ENCODE results near the gene LRP8.

Gene LRP8

DNA sequence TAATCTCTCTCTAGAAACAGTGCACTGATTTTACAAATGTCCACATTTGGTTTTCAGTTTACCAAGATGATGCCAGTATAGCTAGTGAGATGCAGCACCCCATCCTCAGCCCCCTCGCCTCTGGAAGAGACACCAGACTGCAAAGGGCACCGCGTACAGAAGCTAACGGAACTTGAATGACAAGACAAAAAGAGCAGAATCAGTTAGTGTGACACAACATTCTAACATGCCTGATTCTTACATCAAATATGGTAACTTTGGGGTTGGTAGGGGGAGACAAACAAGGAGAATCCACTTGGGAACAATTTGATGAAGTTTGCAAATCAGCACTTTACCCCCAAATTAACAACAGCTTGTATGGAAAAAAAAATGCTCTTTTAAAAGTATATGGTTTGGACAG is 85.5 kb downstream of the LRP8 start:
- H3K27me3 ChIP-seq (ENCODE audit: low read depth, low read length) = no peaks in the 10 kb centered on the region
- H3K9me3 ChIP-seq (ENCODE audit: control insufficient read depth in 1 of 2, low read length in 2 of 2) = no peaks in the 10 kb centered on the region
- no peak overlapping the region for H3K4me3 ChIP-seq (ENCODE audit: low read depth in 1 of 2, low read length in 2 of 2)
- H3K4me1 ChIP-seq (ENCODE audit: control insufficient read depth in 1 of 2, insufficient read depth in 2 of 2, low read length in 2 of 2) = peaks cover 7 to 10% of the 10 kb centered on the region in 2 donors
- no peak overlapping the region for H3K27ac ChIP-seq (ENCODE audit: low read length)
- H3K36me3 ChIP-seq (ENCODE audit: control insufficient read depth in 1 of 2, insufficient read depth in 2 of 2, low read length in 2 of 2) = no peaks in the 10 kb centered on the region

DNA sequence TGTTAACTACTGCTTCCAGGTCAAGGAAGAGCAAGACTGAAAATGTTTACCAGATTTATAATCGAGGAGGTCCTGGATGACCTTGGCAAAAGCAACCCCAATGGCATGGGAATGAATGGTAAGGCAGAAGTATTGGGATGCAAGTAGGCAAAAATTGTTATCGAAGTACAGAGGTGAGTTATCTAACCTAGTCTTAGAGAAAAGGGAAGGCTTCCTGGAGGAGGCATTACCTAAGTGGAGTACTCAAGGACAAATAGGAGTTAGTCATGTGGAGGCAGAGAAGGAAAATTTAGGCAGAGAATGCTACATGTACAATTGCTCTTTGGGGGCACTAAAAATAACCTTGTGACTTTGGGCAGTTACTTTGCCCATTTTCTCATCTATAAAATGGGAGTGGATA is 86.0 kb downstream of the LRP8 start:
- peaks cover 7 to 15% of the 10 kb centered on the region in 2 donors for H3K4me1 ChIP-seq (ENCODE audit: control insufficient read depth in 1 of 2, insufficient read depth in 2 of 2, low read length in 2 of 2)
- no peak overlapping the region for H3K4me3 ChIP-seq (ENCODE audit: low read depth in 1 of 2, low read length in 2 of 2)
- H3K27me3 ChIP-seq (ENCODE audit: low read depth, low read length) = no peaks in the 10 kb centered on the region
- H3K9me3 ChIP-seq (ENCODE audit: control insufficient read depth in 1 of 2, low read length in 2 of 2) = no peaks in the 10 kb centered on the region
- no peak overlapping the region for H3K27ac ChIP-seq (ENCODE audit: low read length)
- H3K36me3 ChIP-seq (ENCODE audit: control insufficient read depth in 1 of 2, insufficient read depth in 2 of 2, low read length in 2 of 2) = no peaks in the 10 kb centered on the region

DNA sequence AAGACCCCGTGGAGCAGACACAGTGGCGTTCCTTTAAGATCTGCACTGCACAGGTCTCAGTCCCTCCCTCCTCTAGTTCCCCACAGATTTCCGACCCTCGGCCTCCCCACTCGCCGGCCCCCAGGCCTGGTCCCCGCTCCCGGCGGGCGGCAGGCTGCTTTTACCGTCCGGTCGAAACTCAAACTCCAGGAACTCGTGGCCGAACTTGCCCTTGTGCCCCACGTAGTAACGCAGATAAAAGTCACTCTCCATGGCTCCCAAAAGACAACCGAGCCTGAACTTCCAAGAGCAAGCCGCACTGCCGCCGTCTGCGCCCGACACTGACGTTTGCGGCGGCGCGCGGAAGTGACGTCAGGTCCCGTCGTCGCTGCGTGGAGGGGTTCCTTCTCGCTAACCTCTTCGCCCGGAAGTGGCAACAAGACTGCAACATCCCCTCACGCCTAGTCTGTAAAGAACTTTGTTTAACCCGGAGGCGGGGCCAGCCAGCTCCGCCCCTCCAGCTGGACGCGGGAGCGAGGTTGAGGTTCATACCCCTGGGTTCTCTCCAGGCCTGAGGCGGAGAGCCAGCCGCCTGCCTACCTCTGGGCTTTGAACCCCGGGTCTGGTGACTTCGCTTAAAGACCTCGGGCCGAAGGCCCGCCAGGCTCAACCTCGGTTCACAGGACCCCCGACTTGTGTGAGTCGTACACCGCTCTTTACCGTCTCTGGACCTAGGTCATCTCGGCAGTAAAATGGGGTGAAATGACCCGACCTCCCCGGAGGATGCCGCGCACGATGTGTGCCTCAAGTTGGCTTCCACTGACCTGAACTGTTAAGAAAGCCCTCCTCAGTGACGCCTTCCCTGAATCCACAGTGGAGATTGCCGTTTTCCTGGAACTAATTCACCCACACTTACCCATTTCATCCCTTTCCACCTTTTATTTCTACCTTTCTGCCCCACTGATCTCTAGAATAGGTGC is 89.4 kb downstream of the LRP8 start, which contains the start of gene MAGOH:
MAGOH (minus strand) TSS at position 322 of the 959 bp plus-strand sequence; CDS start at position 252, 70 bp downstream.
- peak within 1 kb of the TSS; percentile 85 for H3K27ac ChIP-seq (ENCODE audit: low read length)
- H3K4me3 ChIP-seq (ENCODE audit: low read depth in 1 of 2, low read length in 2 of 2) = peak within 1 kb of the TSS; percentile 83 to 100
- H3K9me3 ChIP-seq (ENCODE audit: control insufficient read depth in 1 of 2, low read length in 2 of 2) = no peaks in the 10 kb centered on the region
- peaks cover 16 to 23% of the 10 kb centered on the region in 2 donors for H3K4me1 ChIP-seq (ENCODE audit: control insufficient read depth in 1 of 2, insufficient read depth in 2 of 2, low read length in 2 of 2)
- no peaks in the 10 kb centered on the region for H3K27me3 ChIP-seq (ENCODE audit: low read depth, low read length)
- H3K36me3 ChIP-seq (ENCODE audit: control insufficient read depth in 1 of 2, insufficient read depth in 2 of 2, low read length in 2 of 2) = peaks cover 23 to 25% of the 10 kb centered on the region in 2 donors

DNA sequence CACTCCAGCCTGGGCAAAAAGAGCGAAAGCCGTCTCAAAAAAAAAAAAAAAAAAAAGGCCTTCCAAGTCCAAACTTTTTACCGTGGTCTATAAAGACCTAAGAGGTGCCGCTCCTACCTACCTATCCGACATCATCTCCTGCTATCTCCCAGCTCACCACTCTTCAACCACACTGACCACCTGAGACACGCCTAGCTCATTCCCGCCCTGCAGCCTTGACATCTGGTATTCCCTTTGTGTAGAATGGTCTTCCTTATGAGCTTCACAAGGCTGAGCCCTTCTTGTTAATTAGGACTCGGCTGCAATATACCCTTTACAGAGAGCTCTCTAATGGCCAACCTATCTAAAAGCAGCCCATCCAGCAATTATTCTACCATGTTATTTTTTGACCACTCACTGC is 90.2 kb downstream of the LRP8 start:
- Histone ChIP-seq H3K9me3 (ENCODE audit: control insufficient read depth in 1 of 2, low read length in 2 of 2) (no peaks in the 10 kb centered on the region), H3K4me1 (ENCODE audit: control insufficient read depth in 1 of 2, insufficient read depth in 2 of 2, low read length in 2 of 2) (peaks cover 16 to 23% of the 10 kb centered on the region in 2 donors), H3K36me3 (ENCODE audit: control insufficient read depth in 1 of 2, insufficient read depth in 2 of 2, low read length in 2 of 2) (peaks cover 27 to 30% of the 10 kb centered on the region in 2 donors), H3K27ac (ENCODE audit: low read length) (peak overlapping the region; percentile 85), H3K4me3 (ENCODE audit: low read depth in 1 of 2, low read length in 2 of 2) (peak overlapping the region; percentile 83 to 100), H3K27me3 (ENCODE audit: low read depth, low read length) (no peaks in the 10 kb centered on the region)

DNA sequence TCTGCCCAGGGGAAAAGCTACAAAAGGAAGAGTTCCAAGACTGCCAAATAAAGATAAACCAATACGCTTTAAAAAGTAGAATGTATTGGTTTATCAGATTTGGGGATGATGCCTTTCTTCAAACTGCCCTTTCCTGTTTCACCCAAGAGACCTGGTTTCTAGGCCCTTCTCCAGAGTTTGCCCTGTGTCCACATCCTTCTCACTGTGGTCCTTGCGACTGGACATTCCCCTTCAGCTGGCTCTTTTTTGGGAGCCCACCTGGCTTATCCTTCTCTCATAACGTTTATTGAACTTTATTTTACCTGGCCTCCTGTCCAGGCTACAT is 106.9 kb downstream of the LRP8 start:
- peak overlapping the region; percentile 66 to 75 for H3K4me3 ChIP-seq (ENCODE audit: low read depth in 1 of 2, low read length in 2 of 2)
- no peaks in the 10 kb centered on the region for H3K27me3 ChIP-seq (ENCODE audit: low read depth, low read length)
- H3K27ac ChIP-seq (ENCODE audit: low read length) = peak overlapping the region; percentile 89
- no peaks in the 10 kb centered on the region for H3K9me3 ChIP-seq (ENCODE audit: control insufficient read depth in 1 of 2, low read length in 2 of 2)
- peaks cover 0 to 7% of the 10 kb centered on the region in 2 donors for H3K36me3 ChIP-seq (ENCODE audit: control insufficient read depth in 1 of 2, insufficient read depth in 2 of 2, low read length in 2 of 2)
- H3K4me1 ChIP-seq (ENCODE audit: control insufficient read depth in 1 of 2, insufficient read depth in 2 of 2, low read length in 2 of 2) = peaks cover 11 to 13% of the 10 kb centered on the region in 2 donors

DNA sequence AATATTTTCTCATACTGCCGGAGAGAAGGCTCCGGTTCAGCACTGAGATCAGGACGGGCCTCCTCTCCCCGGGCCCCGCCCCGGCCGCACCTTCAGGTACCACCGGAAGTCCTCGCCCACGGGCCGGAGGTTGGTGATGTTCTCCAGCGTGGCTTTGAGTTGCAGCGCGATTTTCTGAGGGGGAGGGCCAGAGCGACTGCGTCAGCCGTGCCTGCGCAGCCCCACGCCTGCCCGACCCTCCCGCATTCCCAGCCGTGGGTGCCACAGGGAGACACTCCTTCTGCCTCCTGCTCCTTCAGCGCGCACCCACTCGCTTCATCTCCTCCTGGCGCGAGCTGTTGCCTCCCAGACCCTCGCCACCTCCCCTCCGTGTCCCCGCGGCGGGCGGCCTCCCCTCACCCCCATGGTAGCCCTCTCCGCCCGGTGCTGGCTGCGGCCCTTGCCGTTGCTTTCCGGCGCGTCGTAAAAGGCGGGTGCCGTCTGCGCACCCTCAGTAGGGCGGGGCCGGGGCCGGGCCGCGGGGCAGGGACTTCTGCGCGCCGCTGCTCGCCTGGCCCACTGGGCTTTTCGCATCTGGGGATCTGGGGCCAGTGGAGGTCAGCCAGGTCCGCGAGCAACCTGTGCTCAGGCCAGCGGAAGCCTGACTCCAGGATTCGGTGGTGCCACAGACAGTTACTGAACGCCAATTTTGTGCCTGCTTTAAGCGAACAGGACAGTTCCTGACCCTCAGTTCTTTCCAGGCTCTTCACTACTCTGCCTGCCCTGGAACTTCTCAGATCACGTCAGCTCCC is 107.5 kb downstream of the LRP8 start, which contains the start of gene CZIB:
CZIB (minus strand) TSS at position 464 of the 791 bp plus-strand sequence; CDS start at position 405, 59 bp downstream.
- peaks cover 0 to 11% of the 10 kb centered on the region in 2 donors for H3K36me3 ChIP-seq (ENCODE audit: control insufficient read depth in 1 of 2, insufficient read depth in 2 of 2, low read length in 2 of 2)

DNA sequence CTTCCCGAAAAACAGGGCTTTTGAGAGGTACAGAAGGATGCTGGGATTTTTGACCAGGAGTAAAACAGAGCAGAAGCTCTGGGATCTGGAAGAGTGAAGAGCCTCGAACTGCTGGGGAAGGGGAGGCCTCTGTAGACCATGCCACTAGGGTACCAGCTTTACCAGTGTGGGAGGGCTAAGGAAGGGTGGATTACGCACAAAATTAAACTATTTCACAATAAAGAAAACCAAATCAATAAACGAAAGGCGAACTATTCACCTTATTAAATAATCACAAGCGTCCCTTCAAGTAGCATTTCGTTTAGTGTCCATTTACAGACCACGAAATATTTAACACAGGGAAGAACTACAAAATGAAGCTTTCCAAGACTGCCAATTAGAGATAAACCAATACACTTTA is 108.2 kb downstream of the LRP8 start:
- Histone ChIP-seq H3K27me3 (ENCODE audit: low read depth, low read length) (no peaks in the 10 kb centered on the region), H3K4me3 (ENCODE audit: low read depth in 1 of 2, low read length in 2 of 2) (peak overlapping the region; percentile 66 to 75), H3K36me3 (ENCODE audit: control insufficient read depth in 1 of 2, insufficient read depth in 2 of 2, low read length in 2 of 2) (peaks cover 0 to 17% of the 10 kb centered on the region in 2 donors), H3K4me1 (ENCODE audit: control insufficient read depth in 1 of 2, insufficient read depth in 2 of 2, low read length in 2 of 2) (peaks cover 11 to 13% of the 10 kb centered on the region in 2 donors), H3K27ac (ENCODE audit: low read length) (peak overlapping the region; percentile 89), H3K9me3 (ENCODE audit: control insufficient read depth in 1 of 2, low read length in 2 of 2) (no peaks in the 10 kb centered on the region)

More for the DNA sequence above, 107.5 kb downstream of the LRP8 start, which contains the start of gene CZIB:
- Histone ChIP-seq H3K4me1 (ENCODE audit: control insufficient read depth in 1 of 2, insufficient read depth in 2 of 2, low read length in 2 of 2) (peaks cover 11 to 13% of the 10 kb centered on the region in 2 donors), H3K9me3 (ENCODE audit: control insufficient read depth in 1 of 2, low read length in 2 of 2) (no peaks in the 10 kb centered on the region), H3K27ac (ENCODE audit: low read length) (peak within 1 kb of the TSS; percentile 89), H3K4me3 (ENCODE audit: low read depth in 1 of 2, low read length in 2 of 2) (peak within 1 kb of the TSS; percentile 66 to 75), H3K27me3 (ENCODE audit: low read depth, low read length) (no peaks in the 10 kb centered on the region)

DNA sequence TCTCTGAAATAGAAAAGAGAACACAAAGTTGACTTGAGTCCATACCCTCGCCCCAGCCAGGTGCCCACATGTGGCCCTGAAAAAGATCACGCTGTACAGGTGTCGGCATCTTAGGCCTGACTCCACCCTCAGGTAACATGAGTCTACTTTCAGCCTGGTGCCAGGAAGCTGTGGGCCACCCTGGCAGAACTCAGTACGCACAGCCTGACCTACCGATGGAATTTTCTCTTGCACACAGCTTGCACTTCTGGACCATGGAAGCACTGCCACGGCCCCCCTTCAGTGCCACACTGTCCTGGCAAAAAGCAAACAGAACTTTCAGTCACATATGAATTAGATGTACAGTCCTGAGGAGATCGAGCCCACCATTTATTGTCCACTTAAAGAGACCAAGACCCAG is 109.7 kb downstream of the LRP8 start:
- H3K27me3 ChIP-seq (ENCODE audit: low read depth, low read length) = no peaks in the 10 kb centered on the region
- H3K36me3 ChIP-seq (ENCODE audit: control insufficient read depth in 1 of 2, insufficient read depth in 2 of 2, low read length in 2 of 2) = peaks cover 13 to 31% of the 10 kb centered on the region in 2 donors
- H3K4me1 ChIP-seq (ENCODE audit: control insufficient read depth in 1 of 2, insufficient read depth in 2 of 2, low read length in 2 of 2) = peaks cover 11 to 13% of the 10 kb centered on the region in 2 donors
- no peak overlapping the region for H3K4me3 ChIP-seq (ENCODE audit: low read depth in 1 of 2, low read length in 2 of 2)
- no peaks in the 10 kb centered on the region for H3K9me3 ChIP-seq (ENCODE audit: control insufficient read depth in 1 of 2, low read length in 2 of 2)
- H3K27ac ChIP-seq (ENCODE audit: low read length) = no peak overlapping the region

DNA sequence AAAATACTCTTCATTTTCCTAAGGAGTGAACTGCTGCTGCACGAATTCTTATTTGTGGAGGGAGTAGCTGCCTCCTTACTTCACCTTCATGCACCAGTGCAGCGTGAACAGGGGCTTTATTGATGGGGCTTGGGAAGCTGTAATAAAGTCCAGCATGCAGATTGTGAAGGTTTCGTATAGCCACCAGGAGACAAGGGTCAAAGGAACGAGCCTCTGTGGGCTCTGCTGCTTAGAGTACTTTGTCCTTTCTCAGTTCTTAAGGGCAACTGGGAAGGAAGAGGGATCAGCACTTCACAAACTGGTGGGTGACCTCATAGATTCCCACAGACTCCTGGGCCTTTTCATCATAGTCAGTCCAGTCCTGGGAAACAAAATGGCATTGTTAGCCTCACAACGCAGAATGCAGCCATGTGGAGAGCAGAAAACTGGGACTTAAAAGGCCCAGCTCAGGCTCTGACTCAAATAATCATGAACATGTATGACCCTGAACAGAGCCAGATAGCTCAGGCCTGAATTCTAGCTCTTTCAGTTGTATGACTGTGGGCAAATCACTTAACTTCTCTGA is 113.4 kb downstream of the LRP8 start:
- H3K9me3 ChIP-seq (ENCODE audit: control insufficient read depth in 1 of 2, low read length in 2 of 2) = no peaks in the 10 kb centered on the region
- peaks cover 38 to 62% of the 10 kb centered on the region in 2 donors for H3K36me3 ChIP-seq (ENCODE audit: control insufficient read depth in 1 of 2, insufficient read depth in 2 of 2, low read length in 2 of 2)
- H3K27ac ChIP-seq (ENCODE audit: low read length) = no peak overlapping the region
- H3K27me3 ChIP-seq (ENCODE audit: low read depth, low read length) = no peaks in the 10 kb centered on the region
- peaks cover 2 to 6% of the 10 kb centered on the region in 2 donors for H3K4me1 ChIP-seq (ENCODE audit: control insufficient read depth in 1 of 2, insufficient read depth in 2 of 2, low read length in 2 of 2)
- H3K4me3 ChIP-seq (ENCODE audit: low read depth in 1 of 2, low read length in 2 of 2) = no peak overlapping the region

DNA sequence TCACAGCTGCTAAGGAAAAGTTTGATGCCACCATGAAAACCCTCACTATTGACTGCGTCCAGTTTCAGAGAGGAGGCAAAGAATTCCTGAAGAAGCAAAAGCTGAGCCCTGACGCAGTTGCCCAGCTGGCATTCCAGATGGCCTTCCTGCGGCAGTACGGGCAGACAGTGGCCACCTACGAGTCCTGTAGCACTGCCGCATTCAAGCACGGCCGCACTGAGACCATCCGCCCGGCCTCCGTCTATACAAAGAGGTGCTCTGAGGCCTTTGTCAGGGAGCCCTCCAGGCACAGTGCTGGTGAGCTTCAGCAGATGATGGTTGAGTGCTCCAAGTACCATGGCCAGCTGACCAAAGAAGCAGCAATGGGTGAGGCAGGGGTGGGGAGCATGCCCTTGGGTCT is 116.9 kb downstream of the LRP8 start:
- H3K4me3 ChIP-seq (ENCODE audit: low read depth in 1 of 2, low read length in 2 of 2) = no peak overlapping the region
- no peak overlapping the region for H3K27ac ChIP-seq (ENCODE audit: low read length)
- H3K4me1 ChIP-seq (ENCODE audit: control insufficient read depth in 1 of 2, insufficient read depth in 2 of 2, low read length in 2 of 2) = no peaks in the 10 kb centered on the region
- no peaks in the 10 kb centered on the region for H3K27me3 ChIP-seq (ENCODE audit: low read depth, low read length)
- H3K9me3 ChIP-seq (ENCODE audit: control insufficient read depth in 1 of 2, low read length in 2 of 2) = no peaks in the 10 kb centered on the region
- peaks cover 46 to 90% of the 10 kb centered on the region in 2 donors for H3K36me3 ChIP-seq (ENCODE audit: control insufficient read depth in 1 of 2, insufficient read depth in 2 of 2, low read length in 2 of 2)

DNA sequence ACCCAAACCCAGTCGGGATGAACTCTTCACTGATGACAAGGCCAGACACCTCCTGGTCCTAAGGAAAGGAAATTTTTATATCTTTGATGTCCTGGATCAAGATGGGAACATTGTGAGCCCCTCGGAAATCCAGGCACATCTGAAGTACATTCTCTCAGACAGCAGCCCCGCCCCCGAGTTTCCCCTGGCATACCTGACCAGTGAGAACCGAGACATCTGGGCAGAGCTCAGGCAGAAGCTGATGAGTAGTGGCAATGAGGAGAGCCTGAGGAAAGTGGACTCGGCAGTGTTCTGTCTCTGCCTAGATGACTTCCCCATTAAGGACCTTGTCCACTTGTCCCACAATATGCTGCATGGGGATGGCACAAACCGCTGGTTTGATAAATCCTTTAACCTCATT is 117.5 kb downstream of the LRP8 start:
- Histone ChIP-seq H3K27me3 (ENCODE audit: low read depth, low read length) (no peaks in the 10 kb centered on the region), H3K36me3 (ENCODE audit: control insufficient read depth in 1 of 2, insufficient read depth in 2 of 2, low read length in 2 of 2) (peaks cover 46 to 90% of the 10 kb centered on the region in 2 donors)

More for the DNA sequence above, 117.5 kb downstream of the LRP8 start:
- Histone ChIP-seq H3K27ac (ENCODE audit: low read length) (no peak overlapping the region), H3K9me3 (ENCODE audit: control insufficient read depth in 1 of 2, low read length in 2 of 2) (no peaks in the 10 kb centered on the region), H3K4me3 (ENCODE audit: low read depth in 1 of 2, low read length in 2 of 2) (no peak overlapping the region), H3K4me1 (ENCODE audit: control insufficient read depth in 1 of 2, insufficient read depth in 2 of 2, low read length in 2 of 2) (no peaks in the 10 kb centered on the region)

All from muscle layer of duodenum (tissue), 2 donors.